HG03064 (cell line): ENCODE data around the gene HNRNPLL.
"Not testable (repeated sequence)": the region's sequence is repeated elsewhere in the genome, so short reads cannot be mapped to it uniquely, and the experiment has no call there.

ENCODE experiments used
- ATAC-seq: cut with Tn5 transposase; IDR thresholded peaks from one replicate; pipeline ENCODE4 v1.9.1; 2021; ENCODE audit warnings: low read depth; ENCODE audit not compliant: unreplicated experiment

The HNRNPLL gene

GRCh38 chr2:38620282-38620977 lies 17.7 kb upstream of the HNRNPLL start:
- ATAC-seq = no peak

- ATAC-seq = no peak
Measured at GRCh38 chr2:38619458-38620164, 16.9 kb upstream of the HNRNPLL start.

GRCh38 chr2:38617301-38617700 lies 14.6 kb upstream of the HNRNPLL start:
- no peak for ATAC-seq

- ATAC-seq = no peak
Measured at GRCh38 chr2:38615237-38615636, 12.5 kb upstream of the HNRNPLL start.

- no peak for ATAC-seq
Measured at GRCh38 chr2:38613849-38614213, 11.1 kb upstream of the HNRNPLL start.

- ATAC-seq = no peak
Measured at GRCh38 chr2:38613126-38613848, 10.6 kb upstream of the HNRNPLL start.

GRCh38 chr2:38610851-38611801 lies 8.4 kb upstream of the HNRNPLL start:
- peak; percentile 58 for ATAC-seq

GRCh38 chr2:38609246-38609645 lies 6.5 kb upstream of the HNRNPLL start:
- not testable (repeated sequence) for ATAC-seq

- no peak for ATAC-seq
Measured at GRCh38 chr2:38608755-38609154, 6.0 kb upstream of the HNRNPLL start.

- ATAC-seq = no peak
Measured at GRCh38 chr2:38605298-38605830, 2.6 kb upstream of the HNRNPLL start.

GRCh38 chr2:38603402-38604290 lies 918 bp upstream of the HNRNPLL start:
- ATAC-seq = peak; percentile 38

- peak; percentile 31 for ATAC-seq
Measured at GRCh38 chr2:38602136-38602731, 494 bp downstream of the HNRNPLL start.

- ATAC-seq = no peak
Measured at GRCh38 chr2:38601463-38602135, 1.1 kb downstream of the HNRNPLL start.

- ATAC-seq = no peak
Measured at GRCh38 chr2:38600921-38601455, 1.7 kb downstream of the HNRNPLL start.

GRCh38 chr2:38600242-38600891 lies 2.4 kb downstream of the HNRNPLL start:
- no peak for ATAC-seq

- no peak for ATAC-seq
Measured at GRCh38 chr2:38599706-38600105, 3.0 kb downstream of the HNRNPLL start.

- no peak for ATAC-seq
Measured at GRCh38 chr2:38598991-38599295, 3.8 kb downstream of the HNRNPLL start.
